Activated CD8-positive, alpha-beta T cell treated with anti-CD3 and anti-CD28 coated beads for 36 hours (primary cell): ENCODE measurements around the gene PODXL2. TPM values are rescaled to one million over a fixed set of nuclear protein-coding genes. Genes with fewer than 3 reads are reported as not detected.

ENCODE experiments used
- ATAC-seq: fragments of 200-7000 bp; cut with Tn5 transposase; one replicate; pipeline ENCODE4 v1.10.0; 2021; ENCODE audit warnings: mild to moderate bottlenecking, moderate library complexity
- CTCF ChIA-PET: fragments of 350-600 bp; sonication (Branson Sonifier 250); formaldehyde crosslinking; loops from one replicate; lab custom pipeline; 2021; ENCODE audit warnings: antibody characterized with exemption; lab: Charles Lee
- POLR2A ChIA-PET: fragments of 350-600 bp; sonication (Branson Sonifier 250); formaldehyde crosslinking; loops from one replicate; lab custom pipeline; 2021; ENCODE audit warnings: antibody characterized with exemption; lab: Charles Lee
- DNase-seq: peaks from one replicate; pipeline ENCODE4 v3.0.0-alpha.2; 2020
- H3K27ac Mint-ChIP-seq: one replicate; pipeline ENCODE4 v1.8.0; 2021; ENCODE audit warnings: mild to moderate bottlenecking, mixed read lengths
- H3K27me3 Mint-ChIP-seq: one replicate; pipeline ENCODE4 v1.8.0; 2021; ENCODE audit warnings: mixed read lengths
- H3K36me3 Mint-ChIP-seq: one replicate; pipeline ENCODE4 v1.8.0; 2021; ENCODE audit warnings: low read depth, mixed read lengths
- H3K4me1 Mint-ChIP-seq: one replicate; pipeline ENCODE4 v1.8.0; 2021; ENCODE audit warnings: low read depth, mixed read lengths
- H3K4me3 Mint-ChIP-seq: one replicate; pipeline ENCODE4 v1.8.0; 2021; ENCODE audit warnings: mild to moderate bottlenecking, moderate library complexity, mixed read lengths
- H3K9me3 Mint-ChIP-seq: one replicate; pipeline ENCODE4 v1.8.0; 2021; ENCODE audit warnings: mixed read lengths
- CTCF ChIP-seq: fragments of 200-600 bp; IDR thresholded peaks from one replicate; pipeline ENCODE4 v1.8.0; 2022; ENCODE audit warnings: antibody characterized with exemption, mild to moderate bottlenecking
- intact Hi-C: fragments of 100-400 bp; cut with micrococcal nuclease; formaldehyde crosslinking; loops from one replicate; pipeline ENCODE4 v1.10.0; 2022
- total RNA-seq, 2 experiments: library from RNA; stranded (reverse); gene quantifications; one replicate each; pipeline ENCODE4 v1.2.3, GENCODE V29; 2021

Gene PODXL2
- total RNA-seq, 2 experiments from 2014 or later = 1.1 to 1.3 TPM

- no peak for TF ChIP-seq CTCF
- DNase-seq (no peak), ATAC-seq (no peak)
- Mint-ChIP-seq H3K36me3 (peaks cover 4% of the 10 kb centered on the region), H3K27me3 (no peaks in the 10 kb centered on the region), H3K9me3 (no peaks in the 10 kb centered on the region), H3K27ac (no peak overlapping the region), H3K4me1 (peaks cover 22% of the 10 kb centered on the region), H3K4me3 (no peak overlapping the region)
- intact Hi-C loops = no loop called here
- ChIA-PET CTCF (interaction anchor here (8.8 kb wide), 1 partner anchor 11 kb away, joined by 86 read pairs; no protein-coding TSS in a partner anchor), POLR2A (interaction anchor here (5.5 kb wide), 1 partner anchor 12 kb away, joined by 32 read pairs; the partner anchor contains the start of gene MCM2)
Measured at GRCh38 chr3:127585813-127586413, 43.1 kb upstream of the PODXL2 start.

- no peak overlapping the region for H3K27ac Mint-ChIP-seq
- no peak for TF ChIP-seq CTCF
- no peak overlapping the region for H3K4me3 Mint-ChIP-seq
- DNase-seq (no peak), ATAC-seq (no peak)
- peaks cover 2% of the 10 kb centered on the region for H3K36me3 Mint-ChIP-seq
- ChIA-PET CTCF (interaction anchor here (8.8 kb wide), 1 partner anchor 13 kb away, joined by 86 read pairs; no protein-coding TSS in a partner anchor), POLR2A (interaction anchor here (1.0 to 5.5 kb wide), 4 partner anchors 10 to 25 kb away, joined by 3 to 32 read pairs (median 6); partner anchors contain the start of gene MCM2)
- peaks cover 26% of the 10 kb centered on the region for H3K4me1 Mint-ChIP-seq
- no peaks in the 10 kb centered on the region for H3K27me3 Mint-ChIP-seq
- intact Hi-C loops = no loop called here
- no peaks in the 10 kb centered on the region for H3K9me3 Mint-ChIP-seq
Measured at GRCh38 chr3:127587876-127588275, 41.1 kb upstream of the PODXL2 start.

DNA sequence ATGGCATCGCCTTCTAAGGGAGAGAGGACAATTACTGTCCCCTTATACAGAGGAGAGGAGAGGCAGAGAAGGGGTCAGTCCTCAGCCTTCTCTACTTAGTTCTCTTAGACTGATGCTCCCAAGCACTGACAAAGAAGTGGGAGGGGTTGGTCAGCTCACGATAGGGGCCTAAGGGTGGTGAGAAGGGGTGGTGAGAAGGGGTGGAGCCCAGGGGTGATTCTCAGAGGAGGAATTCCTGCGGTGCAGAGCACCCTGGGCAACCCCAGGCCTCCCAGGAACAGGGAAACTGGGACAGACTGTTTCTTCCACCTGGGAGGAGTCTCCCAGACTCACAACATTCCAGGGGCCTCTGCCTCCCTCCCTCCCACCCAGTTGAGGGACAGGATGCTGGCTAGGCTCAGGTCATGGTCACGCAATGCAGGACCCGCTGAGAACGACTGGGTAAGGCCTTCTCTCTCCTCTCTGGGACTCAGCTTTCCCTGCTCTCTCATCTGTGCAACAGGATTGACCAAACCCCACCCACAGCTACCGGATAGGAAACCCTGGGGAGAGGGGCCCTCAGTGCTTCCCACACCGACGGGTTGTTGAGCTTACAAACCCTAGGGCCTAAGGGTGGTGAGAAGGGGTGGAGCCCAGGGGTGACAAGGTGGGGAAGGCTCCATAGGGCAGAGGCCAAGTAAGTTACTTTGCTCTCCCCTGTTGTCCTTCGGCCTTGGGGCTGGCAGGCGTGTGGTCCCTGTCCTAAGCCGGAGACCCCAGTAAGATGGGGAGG lies 40.0 kb upstream of the PODXL2 start:
- peak; percentile 64 for DNase-seq
- intact Hi-C loops = no loop called here
- H3K9me3 Mint-ChIP-seq = no peaks in the 10 kb centered on the region
- peaks cover 26% of the 10 kb centered on the region for H3K4me1 Mint-ChIP-seq
- no peak for TF ChIP-seq CTCF
- CTCF ChIA-PET = interaction anchor here (8.8 kb wide), 1 partner anchor 14 kb away, joined by 86 read pairs; no protein-coding TSS in a partner anchor
- no peaks in the 10 kb centered on the region for H3K27me3 Mint-ChIP-seq
- peak overlapping the region; percentile 83 for H3K4me3 Mint-ChIP-seq
- H3K27ac Mint-ChIP-seq = peak overlapping the region; percentile 67
- peak; percentile 25 for ATAC-seq
- H3K36me3 Mint-ChIP-seq = peaks cover 2% of the 10 kb centered on the region
- POLR2A ChIA-PET = interaction anchor here (1.0 to 5.5 kb wide), 6 partner anchors 9 to 463 kb away, joined by 3 to 32 read pairs (median 6); partner anchors contain the start of genes MCM2 and SEC61A1

DNA sequence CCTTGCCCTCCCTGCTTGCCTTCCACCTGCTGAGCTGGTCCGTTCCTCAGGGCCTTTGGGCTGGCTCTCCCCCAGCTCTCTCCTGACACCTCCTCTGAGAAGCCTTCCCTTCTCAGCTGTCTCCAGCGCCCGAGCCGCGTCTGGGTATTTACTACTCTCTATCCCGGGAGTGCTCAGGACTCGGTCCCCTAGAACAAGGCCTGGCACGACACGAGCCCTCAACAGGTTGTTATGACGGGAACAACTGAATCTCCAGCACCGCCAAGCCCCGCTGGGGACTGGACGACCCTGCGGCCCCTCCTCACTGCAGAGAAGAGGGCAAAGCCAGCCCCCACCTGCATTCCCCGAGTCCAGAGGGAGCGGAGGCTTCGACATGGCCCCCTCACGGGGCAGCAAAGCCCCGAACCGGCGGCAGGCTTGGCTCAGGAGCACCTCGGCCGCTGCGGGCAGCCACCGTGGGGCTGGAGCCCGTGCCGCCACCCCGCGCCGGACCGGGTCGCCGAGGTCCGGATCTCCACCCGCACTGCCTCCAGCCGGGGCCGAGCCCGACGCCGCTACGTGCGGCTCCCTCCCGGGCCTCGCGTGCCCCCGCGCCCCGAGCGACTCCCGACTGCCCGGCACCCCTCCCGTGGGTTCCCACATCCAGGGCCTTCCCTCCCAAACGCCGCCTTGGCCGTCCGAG lies 39.2 kb upstream of the PODXL2 start:
- H3K27ac Mint-ChIP-seq = peak overlapping the region; percentile 68

More for the DNA sequence above, 39.2 kb upstream of the PODXL2 start:
- no peak for ATAC-seq
- Mint-ChIP-seq H3K27me3 (no peaks in the 10 kb centered on the region), H3K9me3 (no peaks in the 10 kb centered on the region), H3K36me3 (peaks cover 2% of the 10 kb centered on the region), H3K4me1 (peaks cover 25% of the 10 kb centered on the region), H3K4me3 (peak overlapping the region; percentile 83)
- peak; percentile 43 for DNase-seq
- intact Hi-C loops = no loop called here
- no peak for TF ChIP-seq CTCF
- ChIA-PET CTCF (interaction anchor here (0.9 to 8.8 kb wide), 2 partner anchors 15 to 42 kb away, joined by 3 to 86 read pairs; no protein-coding TSS in a partner anchor), POLR2A (interaction anchor here (0.6 to 5.5 kb wide), 8 partner anchors 8 to 522 kb away, joined by 3 to 32 read pairs (median 5); partner anchors contain the start of genes MCM2 and SEC61A1)
